RCC 7860 (cell line): ENCODE measurements around the gene RPL31.

Experiments used
- DNase-seq: peaks from one replicate; pipeline ENCODE4 v3.0.0-alpha.2; 2015; ENCODE audit warnings: low spot score
- FAIRE-seq: peaks from 2 replicates; lab custom pipeline; 2012; peaks lifted over from hg19 to GRCh38; lab: Jason Lieb, UNC

The RPL31 gene

DNA sequence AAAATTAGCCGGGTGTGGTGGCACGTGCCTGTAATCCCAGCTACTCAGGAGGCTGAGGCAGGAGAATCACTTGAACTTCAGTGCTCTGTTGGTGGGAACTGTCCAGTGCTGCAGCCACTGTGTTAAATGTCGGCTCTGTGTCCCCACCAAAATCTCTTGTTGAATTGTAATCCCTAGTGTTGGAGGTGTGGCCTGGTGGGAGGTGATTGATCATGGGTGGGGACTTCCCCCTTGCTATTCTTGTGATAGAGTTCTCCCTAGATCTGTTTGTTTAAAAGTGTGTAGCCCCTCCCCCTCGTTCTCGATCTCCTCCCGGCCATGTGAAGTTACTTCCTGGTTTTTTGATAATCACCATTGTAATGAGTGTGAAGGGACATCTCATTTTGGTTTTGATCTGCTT is 9.8 kb upstream of the RPL31 start:
- FAIRE-seq = no peak
- no peak for DNase-seq

DNA sequence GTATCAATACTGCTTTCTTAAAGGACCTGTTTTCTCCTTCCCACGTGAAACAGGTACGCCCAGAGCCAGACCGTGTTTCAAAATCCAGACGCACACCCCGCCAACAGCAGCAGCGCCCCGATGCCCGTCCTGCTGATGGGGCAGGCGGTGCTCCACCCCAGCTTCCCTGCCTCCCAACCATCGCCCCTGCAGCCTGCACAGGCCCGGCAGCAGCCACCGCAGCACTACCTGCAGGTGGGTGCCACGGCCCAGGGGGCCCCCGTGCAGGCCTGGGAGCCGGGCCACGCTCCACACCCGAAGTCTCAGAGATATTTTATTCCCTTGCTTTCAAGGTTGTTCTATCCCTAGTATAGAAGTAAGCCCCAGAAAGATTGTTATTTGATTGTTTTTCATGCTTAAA is 8.8 kb upstream of the RPL31 start:
- FAIRE-seq = no peak
- DNase-seq = no peak

DNA sequence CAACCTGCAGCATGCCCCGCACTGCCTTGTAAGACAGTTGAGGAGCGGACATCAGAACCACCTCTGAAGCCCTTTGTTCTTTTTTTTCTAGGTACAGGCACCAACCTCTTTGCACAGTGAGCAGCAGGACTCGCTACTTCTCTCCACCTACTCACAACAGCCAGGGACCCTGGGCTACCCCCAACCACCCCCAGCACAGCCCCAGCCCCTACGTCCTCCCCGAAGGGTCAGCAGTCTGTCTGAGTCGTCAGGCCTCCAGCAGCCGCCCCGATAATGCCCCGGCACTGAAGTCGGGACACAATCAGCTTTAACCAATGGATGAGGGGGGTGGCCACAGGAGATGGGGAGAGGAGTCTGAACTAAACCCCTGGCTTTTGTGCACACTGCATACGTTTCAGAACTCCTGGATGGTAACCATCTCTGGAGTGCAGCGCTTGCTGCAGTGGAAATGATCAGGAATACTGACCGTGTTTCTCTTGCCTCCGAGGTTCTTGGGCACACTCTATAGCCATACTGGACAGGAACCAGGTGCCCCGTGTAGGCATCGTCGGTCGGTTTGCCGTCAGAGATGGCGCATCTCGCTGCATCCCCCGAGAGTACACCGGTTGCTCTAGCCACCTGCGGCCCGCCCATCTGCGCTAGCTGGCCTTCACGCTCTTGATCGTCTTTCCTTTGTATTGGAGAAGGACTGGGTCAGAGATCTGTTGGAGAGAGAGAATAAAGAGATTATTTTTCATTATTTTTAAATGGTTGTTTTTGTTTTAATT is 6.6 kb upstream of the RPL31 start:
- DNase-seq (no peak), FAIRE-seq (no peak)

DNA sequence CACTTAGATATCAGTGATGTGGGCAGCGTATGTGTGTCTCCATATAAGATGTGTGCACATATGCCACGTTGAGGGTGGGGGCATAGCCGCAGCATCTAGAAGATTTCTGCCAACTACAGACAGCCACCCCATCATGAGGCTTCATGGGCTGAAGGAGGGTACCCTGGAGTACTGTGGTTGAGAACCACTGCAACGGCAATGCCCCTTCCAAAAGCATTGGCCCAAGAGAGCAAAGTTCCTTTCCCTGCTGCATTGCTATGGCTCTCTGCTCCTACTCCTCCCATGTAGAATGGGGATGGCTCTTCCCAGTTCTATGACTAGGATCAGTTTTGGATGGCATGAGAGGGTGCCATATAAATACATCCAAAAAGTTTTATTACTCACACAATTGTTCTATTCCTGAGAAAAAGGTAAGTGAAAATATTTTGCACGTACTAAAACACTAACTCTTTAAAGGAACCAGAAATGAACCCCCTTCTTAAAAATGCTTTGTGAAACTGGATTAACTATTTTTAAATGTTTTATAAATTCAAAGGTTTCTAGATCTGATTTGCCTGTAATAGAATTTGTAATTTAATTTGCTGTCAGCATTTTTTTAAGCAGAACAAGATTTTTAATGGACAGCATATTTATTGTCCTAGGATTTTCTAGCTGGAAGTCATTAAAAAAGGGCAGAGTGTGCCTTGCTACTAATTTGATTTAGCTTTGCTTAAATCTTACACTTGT is 4.4 kb upstream of the RPL31 start:
- no peak for DNase-seq

DNA sequence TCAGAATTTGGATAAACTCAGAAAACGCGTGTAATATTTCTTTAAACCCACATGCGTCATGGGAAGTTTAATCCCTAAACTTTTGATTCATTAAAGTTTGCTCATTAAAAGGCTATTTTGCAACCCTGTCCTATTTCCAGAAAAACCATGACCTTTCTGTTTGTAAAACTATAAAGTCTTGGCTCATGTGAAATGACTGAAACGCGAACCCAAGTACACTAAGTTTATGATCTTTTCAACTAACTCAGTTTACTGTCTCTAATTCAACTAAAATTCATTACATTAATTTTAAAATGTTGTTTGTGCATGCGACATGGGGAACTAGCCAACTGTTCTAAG is 3.9 kb upstream of the RPL31 start:
- FAIRE-seq = no peak

More for the DNA sequence above, 4.4 kb upstream of the RPL31 start:
- no peak for FAIRE-seq

DNA sequence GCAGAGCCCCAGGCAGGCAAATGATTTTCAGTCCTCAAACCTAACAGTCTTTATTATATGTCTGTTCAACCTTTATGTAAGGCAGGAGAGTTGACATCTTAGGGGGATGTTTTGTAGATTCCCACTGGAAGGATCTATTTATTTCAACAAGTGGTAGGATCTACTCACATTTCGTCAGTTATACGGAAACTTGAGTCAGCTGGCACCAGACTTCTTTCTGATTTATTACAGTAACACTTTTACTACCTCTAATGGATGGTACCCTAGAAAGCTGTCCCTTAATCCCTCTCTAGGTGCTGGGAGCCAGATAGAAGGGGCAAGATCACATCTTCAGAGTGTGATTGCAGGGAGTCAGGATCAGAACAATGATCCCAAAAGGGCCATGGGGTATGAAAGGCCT is 2.1 kb upstream of the RPL31 start:
- FAIRE-seq (no peak), DNase-seq (no peak)

More for the DNA sequence above, 3.9 kb upstream of the RPL31 start:
- no peak for DNase-seq

DNA sequence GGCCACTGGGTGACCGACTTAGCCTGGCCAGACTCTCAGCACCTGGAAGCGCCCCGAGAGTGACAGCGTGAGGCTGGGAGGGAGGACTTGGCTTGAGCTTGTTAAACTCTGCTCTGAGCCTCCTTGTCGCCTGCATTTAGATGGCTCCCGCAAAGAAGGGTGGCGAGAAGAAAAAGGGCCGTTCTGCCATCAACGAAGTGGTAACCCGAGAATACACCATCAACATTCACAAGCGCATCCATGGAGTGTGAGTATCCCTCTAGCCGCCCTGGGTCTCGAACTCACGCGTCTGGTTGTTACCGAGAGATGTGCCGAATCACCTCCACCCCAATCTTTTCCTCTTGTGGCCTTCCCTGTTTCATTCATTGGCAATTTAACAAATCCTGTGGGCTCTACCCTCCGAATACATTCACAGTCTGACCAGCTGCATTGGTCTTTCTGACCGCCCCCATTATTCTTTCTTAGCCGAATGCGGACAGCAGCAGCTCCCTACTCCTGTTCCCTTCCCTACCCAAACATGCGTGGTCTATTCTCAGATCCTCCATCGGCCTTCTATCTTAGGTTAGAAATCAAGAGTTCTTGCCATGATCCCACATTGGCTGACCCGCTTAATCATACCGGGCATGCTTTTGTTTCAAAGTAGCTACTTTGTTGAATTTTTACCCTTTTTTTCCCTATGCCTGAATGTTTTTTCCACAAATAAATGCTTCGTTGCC is 631 bp downstream of the RPL31 start:
- DNase-seq = no peak
- FAIRE-seq = no peak

DNA sequence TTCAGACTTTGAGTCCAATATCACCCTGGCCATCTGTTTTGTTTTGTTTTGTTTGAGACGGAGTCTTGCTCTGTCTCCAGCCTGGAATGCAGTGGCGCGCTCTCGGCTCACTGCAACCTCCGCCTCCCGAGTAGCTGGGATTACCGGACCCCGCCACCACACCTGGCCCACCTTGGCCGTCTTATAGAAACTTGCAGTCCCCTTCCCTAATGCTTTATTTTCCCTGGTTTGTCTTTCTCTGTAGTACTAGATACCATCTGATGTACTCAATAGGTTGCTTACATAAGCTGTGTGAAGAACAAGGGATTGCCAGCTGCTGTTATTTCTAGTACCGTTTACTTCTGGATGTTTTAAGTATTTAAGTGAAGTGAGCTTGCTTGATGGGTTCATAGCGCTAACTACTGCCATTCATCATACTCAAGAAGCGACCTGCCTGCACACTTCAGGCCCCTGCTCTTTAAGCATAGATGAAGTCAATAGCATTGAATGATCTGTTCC is 1.2 kb downstream of the RPL31 start:
- FAIRE-seq (no peak), DNase-seq (no peak)

DNA sequence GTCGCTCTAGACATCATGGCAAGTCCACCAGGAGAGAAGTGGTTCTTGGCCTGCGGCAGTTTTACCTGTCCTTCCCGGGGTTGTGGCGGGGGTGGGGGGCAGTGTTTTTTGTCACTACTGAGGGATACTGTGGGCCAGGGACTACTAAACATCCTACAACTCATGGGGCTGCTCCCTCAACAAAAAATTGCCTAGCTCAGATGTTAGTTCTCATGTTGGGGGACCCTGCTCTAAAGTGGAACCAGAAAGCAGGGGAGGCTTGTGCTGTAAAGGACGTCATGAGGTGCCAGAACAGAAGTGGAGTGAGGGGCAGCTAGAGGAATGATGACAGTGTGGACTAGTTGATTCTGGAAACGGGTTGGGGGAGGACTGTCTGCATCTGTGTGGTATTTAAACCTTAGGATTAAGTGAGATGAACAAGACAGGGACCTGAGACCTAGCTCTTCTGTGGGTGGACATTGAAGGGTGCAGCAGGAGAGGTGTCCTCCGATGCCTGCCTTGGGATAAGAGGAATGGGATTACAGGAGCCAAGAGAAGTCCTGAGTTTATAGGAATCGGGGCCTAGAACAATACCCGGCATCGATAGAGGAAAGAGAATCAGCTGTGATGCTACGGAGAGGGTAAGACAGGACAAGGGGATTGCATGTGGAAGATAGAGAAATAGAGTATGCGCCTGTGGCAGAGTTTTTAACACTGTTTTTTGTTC is 2.7 kb downstream of the RPL31 start:
- FAIRE-seq (no peak), DNase-seq (no peak)

DNA sequence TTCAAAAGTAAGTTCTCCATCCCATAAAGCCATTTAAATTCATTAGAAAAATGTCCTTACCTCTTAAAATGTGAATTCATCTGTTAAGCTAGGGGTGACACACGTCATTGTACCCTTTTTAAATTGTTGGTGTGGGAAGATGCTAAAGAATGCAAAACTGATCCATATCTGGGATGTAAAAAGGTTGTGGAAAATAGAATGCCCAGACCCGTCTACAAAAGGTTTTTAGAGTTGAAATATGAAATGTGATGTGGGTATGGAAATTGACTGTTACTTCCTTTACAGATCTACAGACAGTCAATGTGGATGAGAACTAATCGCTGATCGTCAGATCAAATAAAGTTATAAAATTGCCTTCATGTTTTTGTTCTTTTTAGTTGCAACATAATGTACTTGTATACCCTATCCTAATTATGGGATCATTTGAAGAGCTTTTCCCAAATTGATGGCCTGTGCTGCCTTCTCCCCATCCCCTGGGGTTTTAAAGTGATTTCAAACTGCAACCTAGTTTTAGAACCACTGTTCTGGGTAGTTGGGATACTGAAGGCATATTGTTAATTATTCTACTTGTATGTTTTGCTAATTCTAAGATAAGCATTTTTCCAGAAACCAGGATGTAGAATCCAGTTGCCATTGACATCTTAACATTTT is 4.1 kb downstream of the RPL31 start:
- FAIRE-seq (no peak), DNase-seq (no peak)

DNA sequence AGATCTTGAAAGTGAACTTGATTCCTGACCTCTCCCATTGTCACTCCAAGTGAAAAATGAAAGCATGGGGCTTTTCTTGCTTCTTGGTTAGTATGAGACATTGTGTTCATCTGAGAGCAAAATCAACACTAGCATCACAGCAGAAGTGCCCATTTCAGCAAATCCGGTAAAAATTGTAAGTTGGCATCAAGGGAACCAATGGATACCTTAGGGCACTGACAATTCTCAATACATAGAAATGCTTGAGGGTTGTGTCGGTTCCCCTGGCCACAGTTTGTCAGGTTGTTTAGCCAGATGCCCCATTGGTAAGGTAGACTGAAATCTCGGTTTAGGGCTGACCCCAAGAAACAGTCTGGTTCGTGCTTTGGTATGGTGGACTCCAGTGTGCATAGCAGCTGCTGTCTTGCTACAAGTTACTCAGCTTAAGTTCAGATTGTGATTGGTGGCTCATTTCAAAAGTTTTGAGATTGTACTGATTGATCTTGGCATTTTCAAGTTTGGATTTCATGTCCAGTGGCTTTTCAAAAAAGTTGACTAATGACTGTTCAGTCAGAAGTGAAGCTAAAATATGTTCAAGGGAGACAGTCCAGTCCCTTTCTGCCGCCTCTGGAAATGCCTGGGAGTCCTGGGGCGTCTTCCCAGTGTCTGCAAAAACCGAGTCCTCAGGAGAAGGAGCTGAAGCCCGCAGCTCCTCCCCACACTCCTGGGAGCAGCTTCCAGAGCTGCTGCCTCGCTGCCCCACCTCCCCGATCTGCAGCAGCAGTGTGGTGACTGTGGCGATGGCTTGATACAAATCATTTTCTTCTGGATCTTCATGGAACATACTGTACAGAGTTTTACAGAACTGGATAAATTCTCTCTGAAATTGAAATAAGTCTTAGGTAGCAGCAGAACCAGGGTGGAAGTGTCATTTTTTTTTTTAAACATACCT is 5.6 kb downstream of the RPL31 start:
- DNase-seq = no peak
- no peak for FAIRE-seq

DNA sequence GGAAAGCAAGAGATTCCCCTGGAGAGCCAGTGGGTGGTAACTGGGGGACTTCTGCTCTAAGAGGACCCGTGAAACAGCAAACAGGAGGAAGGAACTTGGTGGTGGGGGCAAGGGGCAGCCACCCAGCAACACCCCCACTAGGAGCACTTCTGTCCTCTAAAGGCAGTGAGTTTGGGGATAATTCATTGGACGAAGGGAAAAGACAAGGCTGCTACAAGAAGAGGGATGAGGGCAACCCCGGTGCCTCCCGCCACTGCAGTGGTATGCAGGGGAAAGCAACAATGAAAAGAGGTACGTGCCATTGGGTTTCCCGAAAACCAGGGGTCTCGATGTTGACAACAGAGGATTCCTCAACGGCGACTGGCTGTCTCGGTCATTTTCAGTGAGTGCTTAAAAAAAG is 9.1 kb downstream of the RPL31 start:
- FAIRE-seq = no peak
- DNase-seq = no peak

DNA sequence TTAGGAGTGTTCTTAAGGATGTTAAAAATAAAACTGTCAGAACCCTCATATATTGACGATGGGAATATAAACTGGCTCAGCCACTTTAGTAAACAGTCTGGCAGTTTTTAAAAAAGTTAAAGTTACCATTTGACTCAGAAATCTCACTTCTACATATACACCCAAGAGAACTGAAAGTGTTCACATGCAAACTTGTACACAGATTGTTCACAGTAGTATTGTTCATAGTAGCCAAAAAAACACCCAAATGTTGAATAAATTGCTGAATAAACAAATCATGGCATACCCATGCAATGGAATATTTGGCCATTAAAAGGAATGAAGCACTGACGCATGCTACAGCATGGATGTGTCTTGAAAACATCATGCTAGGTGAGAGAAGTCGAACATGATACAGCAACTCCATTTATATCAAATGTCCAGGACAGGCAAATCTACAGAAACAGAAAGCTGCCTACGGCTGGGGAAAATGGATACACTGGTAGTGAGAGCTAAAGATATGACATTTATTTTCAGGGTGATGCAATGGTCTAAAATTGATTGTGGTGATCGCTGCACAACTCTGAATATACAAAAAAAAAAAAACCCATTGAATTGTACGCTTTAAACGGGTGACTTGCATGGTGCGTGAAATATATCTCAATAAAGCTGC is 10.1 kb downstream of the RPL31 start:
- FAIRE-seq (no peak), DNase-seq (no peak)

DNA sequence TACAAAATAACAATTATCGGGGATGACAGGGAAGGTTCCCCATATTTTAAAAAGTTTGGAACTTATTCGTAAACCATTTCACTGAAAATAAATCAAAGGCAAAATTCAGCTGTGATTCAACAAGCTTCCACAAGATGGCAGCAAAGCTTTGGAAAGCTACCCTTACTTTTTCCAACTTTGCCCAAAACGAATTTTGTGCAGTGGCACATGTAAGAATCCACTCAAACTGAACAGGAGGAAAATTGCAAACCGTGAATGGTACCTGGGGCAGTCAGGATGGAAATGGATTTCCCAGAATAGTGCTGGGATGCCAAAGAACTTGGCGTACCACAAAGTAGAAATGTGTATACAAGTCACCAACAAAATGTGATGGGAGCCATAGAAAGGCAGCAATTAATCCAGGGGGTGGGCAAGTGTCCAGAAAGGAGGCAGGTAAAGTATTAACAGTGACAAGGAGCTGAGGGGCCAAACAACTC is 10.7 kb downstream of the RPL31 start:
- DNase-seq (peak; percentile 10), FAIRE-seq (peak; percentile 25)

DNA sequence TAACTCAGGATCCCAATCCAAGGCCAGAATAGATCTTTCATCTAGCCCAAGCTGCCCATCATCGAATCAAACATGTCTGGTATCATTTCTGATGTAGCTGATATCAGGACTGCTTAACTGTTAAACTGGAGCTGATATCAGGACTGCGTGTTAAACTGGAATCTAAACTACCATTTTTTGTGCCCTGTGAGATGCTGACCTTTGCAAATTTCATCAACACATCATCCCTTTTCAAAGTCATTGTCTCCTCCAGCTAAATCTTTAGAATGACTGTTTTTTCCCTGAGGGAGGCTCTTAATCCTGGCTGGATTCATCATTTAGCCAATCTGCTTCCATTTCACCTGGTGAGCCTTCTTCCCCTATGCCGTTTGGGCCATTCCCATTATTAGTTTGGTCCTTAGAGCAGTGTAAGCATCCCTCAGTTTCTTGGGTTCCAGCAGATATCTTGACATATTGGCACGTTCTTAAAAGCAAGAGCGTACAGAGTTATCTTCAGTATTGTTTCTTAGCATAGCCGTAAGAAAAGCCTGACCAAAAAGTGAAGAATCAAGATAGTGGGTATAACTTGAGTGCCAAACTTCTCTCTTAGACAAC is 12.3 kb downstream of the RPL31 start:
- DNase-seq = no peak
- no peak for FAIRE-seq

DNA sequence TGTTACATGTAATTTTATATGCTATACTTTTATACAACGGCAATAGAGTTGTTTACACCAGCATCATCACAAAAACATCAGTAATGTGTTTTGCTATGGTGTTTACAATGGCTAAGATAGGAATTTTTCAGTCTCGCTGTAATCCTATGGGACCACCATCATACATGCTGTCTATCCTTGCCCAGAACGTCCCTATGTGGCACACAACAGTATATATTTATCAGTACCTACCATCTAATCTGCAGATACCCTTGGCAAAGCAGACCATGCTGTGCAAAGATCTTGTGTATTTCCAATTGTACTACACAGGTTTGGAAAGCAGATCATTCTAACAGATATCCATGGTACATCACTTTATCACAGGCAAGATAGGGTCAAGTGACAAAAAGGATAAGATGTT is 15.3 kb downstream of the RPL31 start:
- FAIRE-seq (no peak), DNase-seq (no peak)

DNA sequence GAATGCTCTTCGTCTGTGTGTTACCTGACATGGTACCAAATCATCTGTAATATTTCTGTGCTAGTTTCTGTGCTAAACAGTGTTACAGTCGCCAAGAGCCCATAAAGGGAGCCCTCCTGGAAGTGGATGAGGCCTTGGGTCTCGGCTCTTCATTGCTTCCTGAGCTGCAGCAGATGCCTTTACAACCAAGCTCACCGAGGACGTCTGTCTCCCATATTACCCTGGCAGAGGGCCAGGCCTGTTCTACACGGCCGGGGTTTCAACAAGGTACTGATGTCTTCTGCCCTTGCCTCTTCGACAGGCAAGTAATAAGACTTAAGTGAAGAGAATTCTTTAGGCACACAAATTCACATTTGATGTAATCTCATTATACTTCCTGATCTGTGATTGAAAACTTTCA is 16.8 kb downstream of the RPL31 start:
- DNase-seq = no peak
- no peak for FAIRE-seq

DNA sequence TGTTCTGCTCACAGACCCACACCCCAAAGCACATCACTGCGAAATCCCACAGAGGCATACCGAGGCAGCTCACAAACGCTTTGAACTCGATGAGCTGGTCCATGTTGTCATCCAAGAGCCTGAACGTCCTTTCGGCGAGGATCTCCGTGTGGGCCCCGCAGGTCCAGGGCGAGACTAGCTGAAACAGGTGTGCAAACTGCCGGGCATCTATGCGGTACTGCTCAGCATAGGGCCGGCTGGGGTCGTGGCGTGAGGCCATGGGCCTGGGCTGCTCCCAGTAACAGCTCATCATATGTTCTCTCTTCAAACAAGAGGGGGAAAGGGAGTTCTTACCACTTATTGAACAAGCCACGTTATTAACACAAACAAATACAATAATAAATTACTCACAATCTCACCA is 20.1 kb downstream of the RPL31 start:
- FAIRE-seq = no peak
- DNase-seq = no peak
